OCI-LY1 (cell line): Measurements from ENCODE around the gene ANO6.

Source experiments
- H2AFZ ChIP-seq: fragments of 200-600 bp; sonication (generic), shearing (Covaris generic); 2 replicates; pipeline ENCODE4 v1.6.0; 2014; ENCODE audit warnings: antibody characterized with exemption, mild to moderate bottlenecking, low read length
- H3F3A ChIP-seq: fragments of 200-600 bp; sonication (generic), shearing (Covaris generic); 2 replicates; pipeline ENCODE4 v1.6.0; 2014; ENCODE audit warnings: mild to moderate bottlenecking, antibody characterized with exemption, low read length, moderate library complexity; ENCODE audit not compliant: insufficient read depth
- H3K27ac ChIP-seq: fragments of 200-600 bp; sonication (generic); 2 replicates; pipeline ENCODE4 v1.5.1; 2014; ENCODE audit warnings: low read length, mixed run types, mild to moderate bottlenecking, low read depth; ENCODE audit not compliant: poor library complexity, severe bottlenecking
- H3K27me3 ChIP-seq: fragments of 200-600 bp; sonication (generic); 2 replicates; pipeline ENCODE4 v1.6.0; 2014; ENCODE audit warnings: antibody characterized with exemption, mild to moderate bottlenecking, low read length, moderate library complexity; ENCODE audit not compliant: insufficient read depth
- H3K36me3 ChIP-seq: fragments of 200-600 bp; sonication (generic); 2 replicates; pipeline ENCODE4 v1.6.1; 2014; ENCODE audit warnings: mild to moderate bottlenecking, antibody characterized with exemption, low read length, moderate library complexity, mixed read lengths; ENCODE audit not compliant: insufficient read depth
- H3K4me1 ChIP-seq: fragments of 200-600 bp; sonication (generic); 2 replicates; pipeline ENCODE4 v1.5.1; 2014; ENCODE audit warnings: mild to moderate bottlenecking, low read length, moderate library complexity; ENCODE audit not compliant: insufficient read depth, severe bottlenecking
- H3K4me2 ChIP-seq: fragments of 200-600 bp; sonication (generic), shearing (Covaris generic); 2 replicates; pipeline ENCODE4 v1.6.1; 2014; ENCODE audit warnings: low read length
- H3K4me3 ChIP-seq: fragments of 200-600 bp; sonication (generic); 2 replicates; pipeline ENCODE4 v1.5.1; 2014; ENCODE audit warnings: low read length, low read depth, mild to moderate bottlenecking, mixed read lengths; ENCODE audit not compliant: poor library complexity, severe bottlenecking
- H3K79me2 ChIP-seq: fragments of 200-600 bp; shearing (Covaris generic); 2 replicates; pipeline ENCODE4 v1.6.1; 2016; ENCODE audit warnings: mixed run types, low read length, mixed read lengths; ENCODE audit not compliant: insufficient read depth
- H3K9ac ChIP-seq: fragments of 200-600 bp; sonication (generic), shearing (Covaris generic); 2 replicates; pipeline ENCODE4 v1.6.1; 2014; ENCODE audit warnings: mild to moderate bottlenecking, low read length, mixed read lengths
- H3K9me2 ChIP-seq: fragments of 200-600 bp; sonication (generic), shearing (Covaris generic); 2 replicates; pipeline ENCODE4 v1.6.1; 2014; ENCODE audit warnings: low read depth, mild to moderate bottlenecking, low read length, mixed read lengths
- H3K9me3 ChIP-seq: fragments of 200-600 bp; shearing (Covaris generic); 2 replicates; pipeline ENCODE4 v1.6.1; 2014; ENCODE audit warnings: low read length, mixed read lengths
- H4K20me1 ChIP-seq: fragments of 200-600 bp; sonication (generic), shearing (Covaris generic); 2 replicates; pipeline ENCODE4 v1.6.0; 2016; ENCODE audit warnings: mild to moderate bottlenecking, low read length; ENCODE audit not compliant: insufficient read depth
- EZH2 ChIP-seq: fragments of 200-600 bp; sonication (generic), shearing (Covaris generic); IDR thresholded peaks from 2 replicates; pipeline ENCODE4 v1.8.0; 2017; ENCODE audit warnings: borderline replicate concordance, mixed run types, mild to moderate bottlenecking, antibody characterized with exemption, low read length, moderate library complexity, mixed read lengths
- TF ChIP-seq, protein P1 (sequence below): fragments of 200-600 bp; sonication (generic), shearing (Covaris generic); IDR thresholded peaks from 2 replicates; pipeline ENCODE4 v1.5.1; 2017; ENCODE audit warnings: mild to moderate bottlenecking, antibody characterized with exemption, low read length, moderate library complexity, mixed read lengths

ANO6 gene

DNA sequence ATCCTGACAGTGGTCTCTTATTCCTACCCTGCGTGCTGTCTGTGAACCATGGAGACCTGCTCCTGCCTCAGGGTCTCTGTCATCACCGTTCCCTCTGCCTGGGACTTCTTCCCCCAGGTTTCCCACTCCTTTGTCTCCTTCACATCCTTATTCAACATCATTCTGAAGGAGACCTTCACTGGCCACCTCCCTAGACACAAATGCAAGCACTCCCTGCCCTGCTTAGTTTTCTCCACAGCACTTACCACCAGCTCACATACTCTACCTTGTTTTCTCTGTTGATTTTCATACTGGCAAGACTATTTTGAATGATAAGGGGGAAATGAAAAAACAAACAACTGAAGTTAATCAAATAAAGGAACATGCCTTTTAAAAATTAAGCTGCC is 192.8 kb downstream of the ANO6 start:
- no peaks in the 10 kb centered on the region for H3K27me3 ChIP-seq
- H3K79me2 ChIP-seq = no peaks in the 10 kb centered on the region
- H2AFZ ChIP-seq = no peak overlapping the region
- H3K9ac ChIP-seq = no peak overlapping the region
- no peaks in the 10 kb centered on the region for H3K9me3 ChIP-seq
- no peak overlapping the region for H3K4me3 ChIP-seq
- H3K36me3 ChIP-seq = peaks cover 13% of the 10 kb centered on the region; the same call in 1 of the 2 replicates
- TF ChIP-seq EZH2 = no peak
- TF ChIP-seq, protein P1, sequence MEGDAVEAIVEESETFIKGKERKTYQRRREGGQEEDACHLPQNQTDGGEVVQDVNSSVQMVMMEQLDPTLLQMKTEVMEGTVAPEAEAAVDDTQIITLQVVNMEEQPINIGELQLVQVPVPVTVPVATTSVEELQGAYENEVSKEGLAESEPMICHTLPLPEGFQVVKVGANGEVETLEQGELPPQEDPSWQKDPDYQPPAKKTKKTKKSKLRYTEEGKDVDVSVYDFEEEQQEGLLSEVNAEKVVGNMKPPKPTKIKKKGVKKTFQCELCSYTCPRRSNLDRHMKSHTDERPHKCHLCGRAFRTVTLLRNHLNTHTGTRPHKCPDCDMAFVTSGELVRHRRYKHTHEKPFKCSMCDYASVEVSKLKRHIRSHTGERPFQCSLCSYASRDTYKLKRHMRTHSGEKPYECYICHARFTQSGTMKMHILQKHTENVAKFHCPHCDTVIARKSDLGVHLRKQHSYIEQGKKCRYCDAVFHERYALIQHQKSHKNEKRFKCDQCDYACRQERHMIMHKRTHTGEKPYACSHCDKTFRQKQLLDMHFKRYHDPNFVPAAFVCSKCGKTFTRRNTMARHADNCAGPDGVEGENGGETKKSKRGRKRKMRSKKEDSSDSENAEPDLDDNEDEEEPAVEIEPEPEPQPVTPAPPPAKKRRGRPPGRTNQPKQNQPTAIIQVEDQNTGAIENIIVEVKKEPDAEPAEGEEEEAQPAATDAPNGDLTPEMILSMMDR = no peak
- H3K4me1 ChIP-seq = peaks cover 48% of the 10 kb centered on the region
- peak overlapping the region; percentile 67 for H3K27ac ChIP-seq
- no peaks in the 10 kb centered on the region for H3K9me2 ChIP-seq
- no peaks in the 10 kb centered on the region for H4K20me1 ChIP-seq
- H3K4me2 ChIP-seq = no peak overlapping the region
- H3F3A ChIP-seq = no peaks in the 10 kb centered on the region

DNA sequence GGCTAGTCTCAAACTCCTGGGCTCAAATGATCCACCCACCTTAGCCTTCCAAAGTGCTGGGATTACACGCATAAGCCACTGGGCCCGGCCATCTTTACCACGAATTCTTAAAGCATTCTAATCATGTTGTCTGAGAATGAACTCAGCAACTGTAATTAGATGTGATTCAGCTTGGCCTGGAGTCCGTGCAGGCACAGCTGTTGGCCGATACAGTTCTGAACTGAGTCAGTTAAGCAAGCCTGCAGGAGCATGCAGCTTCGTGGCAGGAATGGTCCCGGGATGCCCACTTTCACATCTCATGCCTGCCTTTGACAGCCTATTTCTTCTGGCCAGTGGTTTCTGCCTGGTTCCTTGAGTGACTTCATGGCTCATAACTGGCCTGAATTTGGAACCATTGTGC is 194.1 kb downstream of the ANO6 start:
- H3K9me3 ChIP-seq = no peaks in the 10 kb centered on the region
- H3K27me3 ChIP-seq = no peaks in the 10 kb centered on the region
- peaks cover 48% of the 10 kb centered on the region for H3K4me1 ChIP-seq
- no peaks in the 10 kb centered on the region for H3K9me2 ChIP-seq
- H3K27ac ChIP-seq = peak overlapping the region; percentile 67
- no peak for TF ChIP-seq EZH2
- TF ChIP-seq, protein P1 = no peak
- no peak overlapping the region for H3K4me3 ChIP-seq
- no peak overlapping the region for H2AFZ ChIP-seq
- no peaks in the 10 kb centered on the region for H4K20me1 ChIP-seq
- no peaks in the 10 kb centered on the region for H3K79me2 ChIP-seq
- H3F3A ChIP-seq = no peaks in the 10 kb centered on the region
- peaks cover 13% of the 10 kb centered on the region; the same call in 1 of the 2 replicates for H3K36me3 ChIP-seq
- no peak overlapping the region for H3K9ac ChIP-seq
- no peak overlapping the region for H3K4me2 ChIP-seq

DNA sequence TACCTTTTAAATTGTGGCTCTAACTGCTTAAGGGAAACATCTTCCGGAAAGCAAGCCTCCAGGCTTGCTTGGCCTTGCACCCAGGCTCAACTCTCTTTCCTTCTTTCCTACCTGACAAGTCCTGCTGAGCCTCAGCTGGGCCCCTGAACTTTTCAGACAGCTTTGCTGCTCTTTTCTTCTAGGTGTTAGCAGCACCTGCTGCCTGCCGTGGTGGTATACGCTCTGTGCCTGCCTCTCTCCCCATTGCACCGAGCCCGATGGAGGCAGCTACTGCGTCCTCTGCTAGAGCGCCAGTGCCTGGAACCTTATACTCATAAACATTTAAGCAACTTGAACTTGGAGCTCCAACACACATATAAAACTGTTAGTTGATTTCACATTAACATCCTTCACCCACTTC is 195.7 kb downstream of the ANO6 start:
- Histone ChIP-seq H3K36me3 (peaks cover 13% of the 10 kb centered on the region; the same call in 1 of the 2 replicates), H3K9me3 (no peaks in the 10 kb centered on the region), H4K20me1 (no peaks in the 10 kb centered on the region), H3K9me2 (no peaks in the 10 kb centered on the region), H3K79me2 (no peaks in the 10 kb centered on the region), H2AFZ (no peak overlapping the region), H3K27ac (peak overlapping the region; percentile 67), H3F3A (no peaks in the 10 kb centered on the region), H3K4me3 (no peak overlapping the region), H3K4me2 (no peak overlapping the region), H3K9ac (no peak overlapping the region), H3K4me1 (peaks cover 48% of the 10 kb centered on the region), H3K27me3 (no peaks in the 10 kb centered on the region)
- TF ChIP-seq, protein P1 = no peak
- no peak for TF ChIP-seq EZH2
